Thyroid gland (tissue), 4 donors: ENCODE data around the gene FURIN. TPM values are rescaled to one million over a fixed set of nuclear protein-coding genes. Genes with fewer than 3 reads are reported as not detected.
A peak's percentile ranks its signal among the peaks of the same experiment; 100 is the strongest.
"Not testable (repeated sequence)": the region's sequence is repeated elsewhere in the genome, so short reads cannot be mapped to it uniquely, and the experiment has no call there.

Source experiments
- DNase-seq, 2 donors: peaks; one replicate each; pipeline ENCODE4 v3.0.0-alpha.2; 2019
- H3K27ac ChIP-seq, 3 donors: fragments of 200-600 bp; sonication (generic); 1 replicate in 2 of 3; 2 replicates in 1 of 3; pipeline ENCODE4 v1.5.1; 2016 to 2019; ENCODE audit warnings: mild to moderate bottlenecking in 1 of 3, moderate library complexity in 1 of 3
- H3K27me3 ChIP-seq: fragments of 200-600 bp; sonication (generic); one replicate; pipeline ENCODE4 v1.5.1; 2019
- H3K36me3 ChIP-seq, 2 donors: fragments of 200-600 bp; sonication (generic); one replicate each; pipeline ENCODE4 v1.5.1; 2016 to 2019
- H3K4me1 ChIP-seq, 2 donors: fragments of 200-600 bp; sonication (generic); one replicate each; pipeline ENCODE4 v1.5.1; 2017 to 2019
- H3K4me3 ChIP-seq, 3 donors: fragments of 200-600 bp; sonication (generic); replicated peaks in 1 of 3; 1 replicate in 2 of 3; 2 replicates in 1 of 3; pipeline ENCODE4 v1.5.1; 2016; ENCODE audit warnings: mild to moderate bottlenecking in 1 of 3
- H3K9me3 ChIP-seq: fragments of 200-600 bp; sonication (generic); one replicate; pipeline ENCODE4 v1.5.1; 2017
- CTCF ChIP-seq, 6 experiments: fragments of 200-600 bp in 3 of 6; fragments of 450-650 bp in 3 of 6; sonication (generic) in 3 of 6; IDR thresholded peaks; one replicate each; pipeline ENCODE4 v1.5.1; 2016 to 2019; ENCODE audit warnings: antibody characterized with exemption in 6 of 6, mild to moderate bottlenecking in 2 of 6, inconsistent platforms in 1 of 6, moderate library complexity in 1 of 6
- POLR2A ChIP-seq, 2 donors: fragments of 450-650 bp; IDR thresholded peaks; one replicate each; pipeline ENCODE4 v1.6.1; 2017; ENCODE audit warnings: antibody characterized with exemption in 2 of 2, mild to moderate bottlenecking in 2 of 2, moderate library complexity in 1 of 2
- WGBS, 2 donors: methylation state at CpG; one replicate each; pipeline ENCODE4 v1.1.5; 2017; 5-methylcytosine and 5-hydroxymethylcytosine counted together
- intact Hi-C: fragments of 100-400 bp; cut with DNase I; formaldehyde crosslinking; loops from one replicate; pipeline ENCODE4 v1.15.1; 2023
- total RNA-seq, 4 donors: library from RNA; depleted of rRNA; stranded (reverse); fragments of >200 nt; gene quantifications; one replicate each; pipeline ENCODE4 v1.2.3, GENCODE V29; 2016

FURIN gene
- total RNA-seq, 4 donors from 2014 or later: 88.6 to 128 (median 102) TPM

DNA sequence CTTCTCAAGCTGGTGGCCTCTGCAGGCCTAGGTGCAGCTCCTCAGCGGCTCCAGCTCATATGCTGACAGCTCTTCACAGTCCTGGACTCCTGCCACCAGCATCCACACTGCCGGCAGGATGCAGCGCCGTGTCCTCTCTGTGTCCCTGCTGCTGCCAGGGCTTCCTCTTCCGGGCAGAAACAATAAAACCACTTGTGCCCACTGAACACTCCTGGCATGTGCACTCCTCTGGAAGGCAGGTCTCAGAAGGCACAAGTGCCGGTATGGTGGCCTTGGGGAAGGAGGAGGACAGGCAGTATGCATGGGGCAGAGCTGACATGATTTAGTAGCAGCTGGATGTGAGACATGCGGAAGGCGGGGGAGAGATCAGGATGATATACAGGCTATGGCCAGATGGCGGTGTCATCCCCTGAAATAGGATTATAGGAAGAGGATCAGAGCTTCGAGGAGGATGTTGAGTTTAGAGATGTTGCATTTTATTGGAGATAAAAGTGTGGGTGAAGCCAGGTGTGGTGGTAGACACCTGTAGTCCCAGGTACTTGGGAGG, 27.3 kb downstream of the FURIN start:
- H3K27me3 ChIP-seq: no peaks in the 10 kb centered on the region
- peaks cover 45 to 52% of the 10 kb centered on the region in 2 donors for H3K36me3 ChIP-seq
- no peaks in the 10 kb centered on the region for H3K4me1 ChIP-seq
- no peak for DNase-seq
- H3K9me3 ChIP-seq: no peaks in the 10 kb centered on the region
- no peak overlapping the region for H3K27ac ChIP-seq
- TF ChIP-seq POLR2A (IDR thresholded peaks at IDR 0.05) (no peak), CTCF (IDR thresholded peaks at IDR 0.05) (no peak)
- intact Hi-C loops: no loop called here
- H3K4me3 ChIP-seq: no peak overlapping the region
- WGBS, 2 donors: 73 to 89% methylated on average over 8 to 9 of the region's 10 CpGs

- H3K4me1 ChIP-seq, H3K27me3 ChIP-seq, DNase-seq, intact Hi-C loops, H3K27ac ChIP-seq, H3K9me3 ChIP-seq, H3K4me3 ChIP-seq: not testable (repeated sequence)
- peaks cover 29 to 37% of the 10 kb centered on the region in 2 donors for H3K36me3 ChIP-seq
- WGBS, 2 donors: 91 to 94% methylated on average over 14 of the region's 14 CpGs
Observed at GRCh38 chr15:90897131-90897655, 28.8 kb downstream of the FURIN start.

DNA sequence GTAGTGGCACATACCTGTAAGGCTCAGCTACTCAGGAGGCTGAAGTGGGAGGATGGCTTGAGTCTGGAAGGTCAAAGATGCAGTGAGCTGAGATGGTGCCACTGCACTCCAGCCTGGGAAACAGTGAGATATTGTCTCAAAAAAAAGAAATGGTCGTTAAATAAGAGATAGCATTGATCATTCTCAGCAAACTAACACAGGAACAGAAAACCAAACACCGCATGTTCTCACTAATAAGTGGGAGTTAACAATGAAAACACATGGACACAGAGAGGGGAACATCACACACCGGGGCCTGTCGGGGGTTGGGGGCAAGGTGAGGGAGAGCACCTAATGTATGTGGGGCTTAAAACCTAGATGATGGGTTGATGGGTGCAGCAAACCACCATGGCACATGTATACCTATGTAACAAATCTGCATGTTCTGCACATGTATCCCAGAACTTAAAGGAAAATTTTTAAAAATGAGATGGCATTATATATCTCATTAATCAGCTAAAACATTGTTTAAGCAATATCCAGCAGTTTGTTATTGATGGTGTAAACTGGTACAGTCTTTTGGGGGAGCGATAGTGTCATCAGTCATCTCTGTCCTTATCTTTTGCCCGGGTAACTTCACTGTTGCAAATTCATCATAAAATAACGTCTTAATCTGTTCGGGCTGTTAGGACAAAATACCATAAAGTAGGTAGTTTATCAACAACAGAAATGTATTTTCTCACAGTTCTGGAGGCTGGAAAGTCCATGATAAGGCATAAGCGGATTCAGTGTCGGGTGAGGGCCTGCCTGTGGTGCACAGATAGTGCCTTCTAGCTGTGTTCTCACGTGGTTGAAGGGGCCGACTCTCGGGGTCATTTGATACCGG, 33.0 kb downstream of the FURIN start:
- peaks cover 12 to 15% of the 10 kb centered on the region in 2 donors for H3K4me1 ChIP-seq
- intact Hi-C loops: no loop called here
- H3K36me3 ChIP-seq: peaks cover 13 to 14% of the 10 kb centered on the region in 2 donors
- no peaks in the 10 kb centered on the region for H3K9me3 ChIP-seq
- WGBS, 2 donors: 65 to 66% methylated on average over 14 of the region's 14 CpGs
- no peak for TF ChIP-seq POLR2A (IDR thresholded peaks at IDR 0.05)
- no peak for TF ChIP-seq CTCF (IDR thresholded peaks at IDR 0.05)
- H3K27ac ChIP-seq: peak overlapping the region; percentile 86 to 96 (median 90)
- H3K4me3 ChIP-seq: no peak overlapping the region
- no peak for DNase-seq
- H3K27me3 ChIP-seq: no peaks in the 10 kb centered on the region

DNA sequence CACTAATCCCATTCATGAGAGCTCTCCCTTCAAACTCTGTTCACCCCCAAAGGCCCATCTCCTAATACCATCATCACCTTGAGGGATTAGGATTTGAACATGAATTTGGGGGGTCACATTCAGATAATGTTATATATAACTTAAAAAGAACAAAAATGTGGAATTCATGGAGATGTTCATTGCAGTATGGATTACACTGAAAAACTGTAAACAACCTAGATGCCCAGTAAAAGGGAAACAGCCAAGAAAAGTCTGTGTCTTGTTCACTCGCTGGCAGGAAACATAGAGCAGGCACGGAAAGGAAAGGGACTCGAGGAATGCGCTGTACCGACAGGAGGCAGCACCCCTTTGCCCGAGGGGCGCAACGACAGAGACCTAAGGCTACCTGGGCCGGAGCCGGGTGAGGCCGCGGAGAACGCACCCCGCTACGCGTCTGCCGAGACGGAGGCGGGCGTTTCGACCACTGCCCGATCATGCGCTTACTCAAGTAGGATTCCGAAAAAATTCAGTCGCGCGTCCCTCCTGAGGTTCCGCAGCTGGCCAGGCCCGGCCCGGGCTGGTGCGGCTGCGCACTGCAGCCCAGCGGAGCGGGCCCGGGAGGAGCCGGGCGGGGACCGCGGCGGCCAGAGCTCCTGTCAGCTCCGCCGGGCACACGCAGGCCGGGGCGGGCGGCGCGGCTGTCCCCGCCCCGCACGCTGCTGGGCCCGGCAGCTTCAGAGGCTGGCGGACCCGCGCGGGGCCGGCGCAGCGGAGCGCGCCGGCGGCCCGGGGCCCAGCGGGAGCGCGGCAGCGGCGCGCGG, 33.9 kb downstream of the FURIN start:
- TF ChIP-seq POLR2A (IDR thresholded peaks at IDR 0.05) (peak in 1 of 2 donors; percentile 70), CTCF (IDR thresholded peaks at IDR 0.05) (peak; percentile 22 to 79 (median 66))
- 0% methylated on average over 10 to 24 of the region's 71 CpGs for WGBS, 2 donors
- H3K27ac ChIP-seq: peak overlapping the region; percentile 86 to 96 (median 90)
- peaks cover 12 to 15% of the 10 kb centered on the region in 2 donors for H3K4me1 ChIP-seq
- peak overlapping the region in 2 of 3 donors; percentile 5 to 28 for H3K4me3 ChIP-seq
- H3K36me3 ChIP-seq: peaks cover 21 to 22% of the 10 kb centered on the region in 2 donors
- intact Hi-C loops: no loop called here
- H3K9me3 ChIP-seq: no peaks in the 10 kb centered on the region
- no peaks in the 10 kb centered on the region for H3K27me3 ChIP-seq
- peak; percentile 79 to 80 for DNase-seq
